Mesendoderm (in vitro differentiated cells): ENCODE measurements around the gene NUPR1.

Source experiments
- DNase-seq: peaks from one replicate; pipeline ENCODE4 v3.0.0; 2013
- H2AK5ac ChIP-seq: 2 replicates; pipeline ENCODE4 v1.6.1; 2013; ENCODE audit warnings: low read length, inconsistent platforms
- H2BK120ac ChIP-seq: 2 replicates; pipeline ENCODE4 v1.6.1; 2013; ENCODE audit warnings: low read depth, mild to moderate bottlenecking, low read length, moderate library complexity, mixed read lengths
- H2BK15ac ChIP-seq: replicated peaks from 2 replicates; pipeline ENCODE4 v1.6.1; 2013; ENCODE audit warnings: low read depth, mild to moderate bottlenecking, moderate library complexity
- H2BK5ac ChIP-seq: 2 replicates; pipeline ENCODE4 v1.6.1; 2013; ENCODE audit warnings: low read length, inconsistent platforms
- H3K18ac ChIP-seq: 2 replicates; pipeline ENCODE4 v1.6.1; 2013; ENCODE audit warnings: mild to moderate bottlenecking, low read length, mixed read lengths
- H3K23ac ChIP-seq: one replicate; pipeline ENCODE4 v1.6.1; 2013; ENCODE audit warnings: low read length
- H3K27ac ChIP-seq: 2 replicates; pipeline ENCODE4 v1.5.1; 2013; ENCODE audit warnings: low read depth, mild to moderate bottlenecking, inconsistent platforms, low read length, moderate library complexity
- H3K27me3 ChIP-seq: 2 replicates; pipeline ENCODE4 v1.6.1; 2013; ENCODE audit warnings: low read length, control low read depth, mild to moderate bottlenecking, inconsistent platforms; ENCODE audit not compliant: insufficient read depth, poor library complexity
- H3K36me3 ChIP-seq: 2 replicates; pipeline ENCODE4 v1.6.1; 2013; ENCODE audit warnings: low read length, inconsistent platforms; ENCODE audit not compliant: control insufficient read depth, insufficient read depth
- H3K4ac ChIP-seq: one replicate; pipeline ENCODE4 v1.6.1; 2013; ENCODE audit warnings: low read depth, mild to moderate bottlenecking, low read length, moderate library complexity
- H3K4me1 ChIP-seq: 2 replicates; pipeline ENCODE4 v1.6.1; 2013; ENCODE audit warnings: low read depth, low read length, inconsistent platforms; ENCODE audit not compliant: control insufficient read depth
- H3K4me2 ChIP-seq: 2 replicates; pipeline ENCODE4 v1.6.1; 2013; ENCODE audit warnings: low read length
- H3K4me3 ChIP-seq: 2 replicates; pipeline ENCODE4 v1.5.1; 2013; ENCODE audit warnings: mild to moderate bottlenecking, low read length
- H3K56ac ChIP-seq: one replicate; pipeline ENCODE4 v1.6.1; 2013; ENCODE audit warnings: low read length
- H3K79me1 ChIP-seq: 2 replicates; pipeline ENCODE4 v1.6.1; 2013; ENCODE audit warnings: low read length, inconsistent platforms
- H3K79me2 ChIP-seq: 2 replicates; pipeline ENCODE4 v1.6.1; 2013; ENCODE audit warnings: mild to moderate bottlenecking, low read length; ENCODE audit not compliant: control insufficient read depth, insufficient read depth
- H3K9ac ChIP-seq: 2 replicates; pipeline ENCODE4 v1.6.1; 2013; ENCODE audit warnings: low read length, inconsistent platforms
- H4K5ac ChIP-seq: one replicate; pipeline ENCODE4 v1.6.1; 2013; ENCODE audit warnings: low read length
- H4K8ac ChIP-seq: one replicate; pipeline ENCODE4 v1.6.1; 2013; ENCODE audit warnings: low read depth, mild to moderate bottlenecking, control low read depth, low read length, moderate library complexity
- WGBS: extraction: QIAGEN DNeasy Blood & Tissue Kit; methylation state at CpG from one replicate; pipeline ENCODE4 v1.1.7; 2013; ENCODE audit warnings: low lambda C conversion rate, missing lambda C conversion rate; ENCODE audit not compliant: insufficient coverage; ENCODE audit errors: extremely low coverage; 5-methylcytosine and 5-hydroxymethylcytosine counted together

NUPR1 gene

DNA sequence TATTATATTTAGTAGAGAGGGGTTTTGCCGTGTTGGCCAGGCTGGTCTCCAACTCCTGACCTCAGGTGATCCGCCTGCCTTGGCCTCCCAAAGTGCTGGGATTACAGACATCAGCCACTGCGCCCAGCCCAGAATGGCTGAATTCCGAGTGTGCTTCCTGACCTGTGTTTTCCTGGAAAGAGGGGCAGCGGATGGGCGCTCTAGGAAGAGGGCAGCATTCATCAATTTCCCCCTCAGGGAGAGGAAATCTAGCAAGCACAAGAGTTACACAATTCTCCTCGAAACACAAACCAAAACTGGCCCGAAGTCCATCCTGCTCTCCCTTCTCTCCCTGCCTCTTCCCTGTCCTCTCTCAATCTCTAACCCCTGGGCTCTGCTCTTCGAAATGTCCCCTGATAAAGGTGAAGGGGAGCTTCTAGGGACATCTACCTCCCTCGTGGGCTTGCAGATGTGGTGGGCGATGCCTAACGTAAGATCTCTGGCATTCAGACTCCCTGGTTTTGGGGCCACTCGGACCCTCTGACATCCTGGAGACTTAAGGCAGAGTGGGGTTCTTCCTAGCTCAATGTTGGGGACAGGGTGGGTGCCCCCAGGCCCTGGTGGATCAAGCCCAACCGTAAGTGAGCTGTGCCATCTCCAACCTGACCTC, 33.2 kb downstream of the NUPR1 start:
- no peak overlapping the region for H3K4me3 ChIP-seq
- no peak overlapping the region for H3K27ac ChIP-seq
- no peak overlapping the region for H2BK120ac ChIP-seq
- H3K56ac ChIP-seq = no peak overlapping the region
- no peaks in the 10 kb centered on the region for H3K4me1 ChIP-seq
- no peak overlapping the region for H3K23ac ChIP-seq
- H4K8ac ChIP-seq = no peak overlapping the region
- DNase-seq = no peak
- H3K36me3 ChIP-seq = no peaks in the 10 kb centered on the region
- no peak overlapping the region for H3K18ac ChIP-seq
- no peak overlapping the region for H3K4ac ChIP-seq
- no peak overlapping the region for H3K9ac ChIP-seq
- no peak overlapping the region for H2AK5ac ChIP-seq
- H3K79me1 ChIP-seq = no peaks in the 10 kb centered on the region
- no peaks in the 10 kb centered on the region for H3K27me3 ChIP-seq
- no peak overlapping the region for H2BK5ac ChIP-seq
- no CpG with 5 or more reads among the region's 14 CpGs for WGBS
- H2BK15ac ChIP-seq = no peak overlapping the region
- no peak overlapping the region for H3K4me2 ChIP-seq
- no peaks in the 10 kb centered on the region for H3K79me2 ChIP-seq
- no peak overlapping the region for H4K5ac ChIP-seq

DNA sequence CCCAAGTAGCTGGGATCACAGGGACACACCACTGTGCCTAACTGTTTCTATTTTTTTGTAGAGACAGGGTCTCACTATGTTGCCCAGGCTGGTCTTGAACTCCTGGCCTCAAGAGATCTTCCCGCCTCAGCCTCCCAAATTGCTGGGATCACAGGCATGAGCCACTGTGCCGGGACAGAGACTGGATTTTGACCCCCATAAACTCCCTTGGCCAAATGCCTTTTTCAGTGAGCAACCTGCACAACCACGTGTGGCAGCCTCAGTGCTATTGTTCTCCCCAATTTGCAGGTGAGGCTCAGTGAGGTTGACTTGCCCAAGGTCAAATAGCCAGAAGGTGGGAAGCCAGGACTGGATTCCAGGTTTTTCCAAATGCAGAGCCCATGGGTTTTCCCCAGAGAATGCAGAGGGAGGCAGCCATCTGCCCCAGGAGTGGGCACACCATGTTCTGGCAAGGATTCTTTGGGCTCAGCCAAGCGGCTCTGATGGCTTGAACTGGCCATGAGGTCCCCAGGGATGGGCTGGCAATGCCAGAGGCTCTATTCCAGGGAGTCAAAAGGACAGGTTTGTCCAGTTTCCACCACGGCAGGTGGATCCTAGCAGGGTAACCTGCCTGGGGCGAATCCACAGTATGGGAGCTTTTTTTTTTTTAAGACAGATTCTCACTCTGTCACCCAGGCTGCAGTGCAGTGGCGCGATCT, 33.9 kb downstream of the NUPR1 start:
- Histone ChIP-seq H3K4me1 (no peaks in the 10 kb centered on the region), H4K8ac (no peak overlapping the region), H4K5ac (no peak overlapping the region), H3K56ac (no peak overlapping the region), H2AK5ac (no peak overlapping the region), H3K9ac (no peak overlapping the region), H2BK15ac (no peak overlapping the region), H3K4me3 (no peak overlapping the region), H3K23ac (no peak overlapping the region), H3K27ac (no peak overlapping the region), H3K79me2 (no peaks in the 10 kb centered on the region), H3K4me2 (no peak overlapping the region), H3K79me1 (no peaks in the 10 kb centered on the region), H3K36me3 (no peaks in the 10 kb centered on the region), H2BK5ac (no peak overlapping the region), H2BK120ac (no peak overlapping the region), H3K4ac (no peak overlapping the region), H3K27me3 (no peaks in the 10 kb centered on the region), H3K18ac (no peak overlapping the region)
- no peak for DNase-seq
- no CpG with 5 or more reads among the region's 8 CpGs for WGBS

DNA sequence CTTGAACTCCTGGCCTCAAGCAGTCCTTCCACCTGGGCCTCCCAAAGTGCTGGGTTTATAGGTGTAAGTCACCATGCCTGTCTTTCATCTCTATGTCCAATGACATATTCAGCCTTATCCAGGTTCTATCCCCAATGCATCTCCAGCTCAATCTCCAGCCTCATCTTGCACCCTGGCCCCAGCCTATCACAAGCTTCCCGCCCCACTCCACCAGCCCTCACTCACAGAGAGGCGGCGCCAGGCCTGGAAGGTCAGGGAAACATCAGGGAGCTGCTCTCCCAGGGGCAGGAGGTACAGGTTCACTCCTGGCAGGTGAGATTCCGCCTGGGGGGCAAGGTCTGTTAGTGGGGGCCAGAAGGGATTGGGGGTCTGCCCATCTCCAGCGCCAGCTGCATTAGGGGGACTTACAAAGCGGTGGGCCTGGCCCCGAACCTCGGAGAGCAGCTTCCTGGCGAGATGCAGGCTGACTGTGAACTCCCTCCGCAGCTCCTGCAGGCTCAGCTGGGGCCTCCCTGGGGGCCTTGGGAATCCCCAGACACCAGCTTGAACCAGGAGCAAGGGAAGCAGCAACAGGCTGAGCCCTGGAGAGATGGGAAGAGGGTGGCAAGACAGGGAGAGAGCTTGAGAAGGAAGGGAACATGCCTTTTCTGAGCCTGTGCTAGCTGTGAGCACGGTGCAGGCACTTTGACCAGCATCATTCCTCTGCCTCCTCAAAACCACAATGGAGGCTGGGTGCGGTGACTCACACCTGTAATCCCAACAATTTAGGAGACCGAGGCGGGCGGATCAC, 35.1 kb downstream of the NUPR1 start:
- H3K23ac ChIP-seq = no peak overlapping the region
- H3K36me3 ChIP-seq = no peaks in the 10 kb centered on the region
- no peak overlapping the region for H3K4me3 ChIP-seq
- H3K79me2 ChIP-seq = no peaks in the 10 kb centered on the region
- DNase-seq = no peak
- no peaks in the 10 kb centered on the region for H3K27me3 ChIP-seq
- no peak overlapping the region for H2BK5ac ChIP-seq
- H2BK120ac ChIP-seq = no peak overlapping the region
- H2BK15ac ChIP-seq = no peak overlapping the region
- H3K18ac ChIP-seq = no peak overlapping the region
- H2AK5ac ChIP-seq = no peak overlapping the region
- H3K56ac ChIP-seq = no peak overlapping the region
- H4K5ac ChIP-seq = no peak overlapping the region
- no CpG with 5 or more reads among the region's 15 CpGs for WGBS
- H3K4ac ChIP-seq = no peak overlapping the region
- H3K4me1 ChIP-seq = no peaks in the 10 kb centered on the region
- no peak overlapping the region for H3K27ac ChIP-seq
- H3K79me1 ChIP-seq = no peaks in the 10 kb centered on the region
- no peak overlapping the region for H3K9ac ChIP-seq
- H3K4me2 ChIP-seq = no peak overlapping the region
- no peak overlapping the region for H4K8ac ChIP-seq

DNA sequence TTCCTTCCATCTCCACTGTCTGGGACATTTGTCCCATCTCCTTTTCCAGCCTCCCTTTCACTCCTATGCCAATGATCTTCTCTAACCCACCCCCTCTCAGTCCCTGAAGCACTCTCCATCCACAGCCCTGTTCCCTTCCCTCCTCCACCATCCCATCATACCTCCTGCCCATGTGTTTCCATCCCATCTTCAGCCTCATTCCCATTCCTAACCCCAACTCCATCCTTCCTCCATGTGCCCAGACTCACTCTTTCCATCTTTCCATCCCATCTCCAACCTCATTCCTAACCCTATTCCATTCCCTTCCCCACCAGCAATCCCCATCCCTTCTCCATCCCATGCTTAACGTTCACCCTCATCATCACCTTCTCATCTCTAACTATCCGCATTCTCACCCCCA, 36.5 kb downstream of the NUPR1 start:
- 100% methylated on average over 2 of the region's 2 CpGs for WGBS
- no peak overlapping the region for H3K56ac ChIP-seq
- H3K9ac ChIP-seq = no peak overlapping the region
- no peaks in the 10 kb centered on the region for H3K36me3 ChIP-seq
- no peak overlapping the region for H3K4me2 ChIP-seq
- no peak overlapping the region for H3K18ac ChIP-seq
- H3K23ac ChIP-seq = no peak overlapping the region
- H3K4me1 ChIP-seq = no peaks in the 10 kb centered on the region
- no peak overlapping the region for H4K8ac ChIP-seq
- no peak overlapping the region for H3K4ac ChIP-seq
- no peak overlapping the region for H4K5ac ChIP-seq
- DNase-seq = no peak
- no peaks in the 10 kb centered on the region for H3K79me2 ChIP-seq
- no peak overlapping the region for H3K4me3 ChIP-seq
- H2BK5ac ChIP-seq = no peak overlapping the region
- H2BK120ac ChIP-seq = no peak overlapping the region
- no peaks in the 10 kb centered on the region for H3K79me1 ChIP-seq
- H3K27ac ChIP-seq = no peak overlapping the region
- no peak overlapping the region for H2BK15ac ChIP-seq
- no peak overlapping the region for H2AK5ac ChIP-seq
- no peaks in the 10 kb centered on the region for H3K27me3 ChIP-seq

DNA sequence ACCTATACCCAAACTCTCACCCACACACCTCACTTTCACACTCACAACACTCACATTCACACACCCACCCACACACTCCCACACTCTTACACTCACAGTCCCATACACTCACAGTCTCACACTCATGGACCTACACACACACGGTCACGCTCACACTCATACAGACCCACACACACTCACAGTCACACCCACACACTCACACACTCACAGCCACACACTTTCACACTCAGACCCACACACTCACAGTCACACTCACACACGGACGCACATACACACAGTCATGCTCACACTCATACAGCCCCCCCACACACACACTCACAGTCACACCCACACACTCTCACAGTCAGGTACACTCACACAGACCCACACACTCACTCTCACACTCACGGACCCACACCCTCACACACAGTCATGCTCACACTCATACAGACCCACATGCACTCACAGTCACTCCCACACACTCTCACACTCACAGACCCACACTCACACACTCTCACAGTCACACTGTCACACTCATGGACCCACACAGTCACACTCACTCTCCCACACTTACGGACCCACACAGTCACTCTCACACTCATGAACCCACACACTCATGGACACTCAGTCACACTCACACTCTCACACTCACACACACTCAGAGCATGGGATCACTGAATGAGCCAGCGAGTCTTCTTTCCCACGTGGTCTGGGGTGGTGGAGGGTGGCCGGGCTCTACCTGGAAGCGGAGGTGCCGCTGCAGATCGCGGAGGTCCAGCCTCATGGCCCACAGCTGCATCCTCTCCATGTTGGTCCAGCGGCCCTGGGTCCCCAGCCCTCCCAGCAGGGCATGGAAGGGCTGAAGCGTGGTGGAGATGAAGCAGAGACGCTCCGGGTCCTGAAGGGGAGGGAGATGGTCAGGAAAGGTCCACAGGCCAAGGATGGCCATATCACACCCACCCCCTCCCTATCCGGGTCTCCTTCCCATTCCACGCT, 37.2 kb downstream of the NUPR1 start:
- no peak overlapping the region for H2AK5ac ChIP-seq
- H3K4me2 ChIP-seq = no peak overlapping the region
- H3K4me1 ChIP-seq = no peaks in the 10 kb centered on the region
- H3K23ac ChIP-seq = no peak overlapping the region
- H3K27me3 ChIP-seq = no peaks in the 10 kb centered on the region
- no peak overlapping the region for H2BK120ac ChIP-seq
- H3K9ac ChIP-seq = no peak overlapping the region
- no peak overlapping the region for H3K27ac ChIP-seq
- H3K18ac ChIP-seq = no peak overlapping the region
- 100% methylated on average over 2 of the region's 19 CpGs for WGBS
- no peak overlapping the region for H4K8ac ChIP-seq
- no peak overlapping the region for H2BK5ac ChIP-seq
- H2BK15ac ChIP-seq = no peak overlapping the region
- H3K4ac ChIP-seq = no peak overlapping the region
- no peaks in the 10 kb centered on the region for H3K79me1 ChIP-seq
- no peak overlapping the region for H3K56ac ChIP-seq
- no peaks in the 10 kb centered on the region for H3K79me2 ChIP-seq
- H3K36me3 ChIP-seq = no peaks in the 10 kb centered on the region
- no peak overlapping the region for H3K4me3 ChIP-seq
- DNase-seq = no peak
- no peak overlapping the region for H4K5ac ChIP-seq
